OCI-LY7 (cell line): ENCODE measurements around the gene SSBP2. TPM values are rescaled to one million over a fixed set of nuclear protein-coding genes. Genes with fewer than 3 reads are reported as not detected.

Source experiments
- BruUV-seq: library from RNA; stranded (reverse); fragments of 400-500 nt; replicated peaks from 2 replicates; lab custom pipeline; 2021; lab: Mats Ljungman, UMichigan
- CTCF ChIA-PET: fragments of 300-600 bp; sonication (Branson Sonifier 250); formaldehyde crosslinking; loops from one replicate; lab custom pipeline; 2022; ENCODE audit warnings: antibody characterized with exemption; ENCODE audit not compliant: unreplicated experiment; lab: Charles Lee
- POLR2A ChIA-PET: fragments of 300-600 bp; sonication (Branson Sonifier 250); formaldehyde crosslinking; loops from one replicate; lab custom pipeline; 2022; ENCODE audit warnings: antibody characterized with exemption; lab: Charles Lee
- DNase-seq: peaks from one replicate; pipeline ENCODE4 v3.0.0-alpha.2; 2015; ENCODE audit warnings: low spot score
- H2AFZ ChIP-seq: fragments of 200-600 bp; sonication (generic), shearing (Covaris generic); 2 replicates; pipeline ENCODE4 v1.6.1; 2014; ENCODE audit warnings: mild to moderate bottlenecking, antibody characterized with exemption, low read length, moderate library complexity
- H3K27ac ChIP-seq: fragments of 200-600 bp; sonication (generic); 2 replicates; pipeline ENCODE4 v1.5.1; 2014; ENCODE audit warnings: mixed run types, low read depth, mild to moderate bottlenecking, moderate library complexity, low read length, inconsistent platforms; ENCODE audit not compliant: poor library complexity, severe bottlenecking
- H3K36me3 ChIP-seq: fragments of 200-600 bp; sonication (generic); 2 replicates; pipeline ENCODE4 v1.6.1; 2014; ENCODE audit warnings: mild to moderate bottlenecking, antibody characterized with exemption, low read length, moderate library complexity, mixed read lengths; ENCODE audit not compliant: insufficient read depth
- H3K4me1 ChIP-seq: fragments of 200-600 bp; sonication (generic); 2 replicates; pipeline ENCODE4 v1.5.1; 2014; ENCODE audit warnings: mild to moderate bottlenecking, low read length; ENCODE audit not compliant: insufficient read depth, poor library complexity, severe bottlenecking
- H3K4me2 ChIP-seq: fragments of 200-600 bp; sonication (generic); 2 replicates; pipeline ENCODE4 v1.6.1; 2014; ENCODE audit warnings: mild to moderate bottlenecking, low read length
- H3K4me3 ChIP-seq: fragments of 200-600 bp; sonication (generic); 2 replicates; pipeline ENCODE4 v1.5.1; 2014; ENCODE audit warnings: mild to moderate bottlenecking, low read depth, low read length; ENCODE audit not compliant: poor library complexity, severe bottlenecking
- H3K79me2 ChIP-seq: fragments of 200-600 bp; sonication (generic); 2 replicates; pipeline ENCODE4 v1.6.1; 2016; ENCODE audit warnings: low read depth, mild to moderate bottlenecking, low read length, moderate library complexity, mixed read lengths; ENCODE audit not compliant: insufficient read depth
- H3K9me2 ChIP-seq: fragments of 200-600 bp; sonication (generic); 2 replicates; pipeline ENCODE4 v1.6.1; 2016; ENCODE audit warnings: mild to moderate bottlenecking, low read length, mixed read lengths; ENCODE audit not compliant: insufficient read depth
- H3K9me3 ChIP-seq: fragments of 200-600 bp; sonication (generic); 2 replicates; pipeline ENCODE4 v1.6.1; 2014; ENCODE audit warnings: mild to moderate bottlenecking, mixed run types, low read length, mixed read lengths
- H4K20me1 ChIP-seq: fragments of 200-600 bp; sonication (generic); 2 replicates; pipeline ENCODE4 v1.6.1; 2014; ENCODE audit warnings: mild to moderate bottlenecking, antibody characterized with exemption, low read length, moderate library complexity, mixed read lengths; ENCODE audit not compliant: insufficient read depth
- EZH2phosphoT487 ChIP-seq: fragments of 200-600 bp; sonication (generic); IDR thresholded peaks from 2 replicates; pipeline ENCODE4 v1.6.1; 2018; ENCODE audit warnings: low read depth, borderline replicate concordance, mild to moderate bottlenecking, mixed run types, antibody characterized with exemption, low read length, moderate library complexity, mixed read lengths
- intact Hi-C: fragments of 100-400 bp; cut with micrococcal nuclease; formaldehyde crosslinking; loops from one replicate; pipeline ENCODE4 v1.10.0; 2022; ENCODE audit not compliant: unreplicated experiment
- total RNA-seq, 2 experiments: library from RNA; depleted of rRNA in 1 of 2; stranded (reverse); fragments of >200 nt in 1 of 2; shearing (Covaris generic) in 1 of 2; gene quantifications; 2 replicates each; pipeline ENCODE4 v1.2.3, GENCODE V29; 2014 to 2022
- TF ChIP-seq, protein P1 (sequence below): fragments of 200-600 bp; sonication (generic); conservative IDR thresholded peaks from 2 replicates; pipeline ENCODE4 v1.5.1; 2014; ENCODE audit warnings: mild to moderate bottlenecking, antibody characterized with exemption, low read length, moderate library complexity, mixed read lengths

SSBP2 gene
- total RNA-seq, 2 experiments from 2014 or later, result 140 to 172 TPM

DNA sequence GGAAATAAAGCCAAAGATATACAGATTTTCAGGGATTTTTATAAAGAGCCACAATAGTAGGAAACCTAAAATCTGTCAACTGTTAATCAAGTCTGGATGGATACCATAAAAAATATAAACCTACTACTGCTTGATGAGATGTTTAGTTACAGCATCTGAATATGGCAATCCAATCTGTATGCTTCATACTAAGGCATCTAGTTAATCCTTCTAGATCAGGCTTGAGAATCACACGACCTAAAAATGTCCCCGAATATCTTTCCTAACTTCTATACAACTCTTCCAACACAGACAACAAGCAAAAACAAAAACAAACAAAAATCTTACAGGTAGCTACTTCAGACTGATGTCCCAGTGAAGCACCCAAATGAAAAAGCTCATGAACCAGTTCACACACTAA lies 29.8 kb downstream of the SSBP2 start:
- intact Hi-C loops, result no loop called here
- H4K20me1 ChIP-seq, result peaks cover 71% of the 10 kb centered on the region
- TF ChIP-seq, protein P1, sequence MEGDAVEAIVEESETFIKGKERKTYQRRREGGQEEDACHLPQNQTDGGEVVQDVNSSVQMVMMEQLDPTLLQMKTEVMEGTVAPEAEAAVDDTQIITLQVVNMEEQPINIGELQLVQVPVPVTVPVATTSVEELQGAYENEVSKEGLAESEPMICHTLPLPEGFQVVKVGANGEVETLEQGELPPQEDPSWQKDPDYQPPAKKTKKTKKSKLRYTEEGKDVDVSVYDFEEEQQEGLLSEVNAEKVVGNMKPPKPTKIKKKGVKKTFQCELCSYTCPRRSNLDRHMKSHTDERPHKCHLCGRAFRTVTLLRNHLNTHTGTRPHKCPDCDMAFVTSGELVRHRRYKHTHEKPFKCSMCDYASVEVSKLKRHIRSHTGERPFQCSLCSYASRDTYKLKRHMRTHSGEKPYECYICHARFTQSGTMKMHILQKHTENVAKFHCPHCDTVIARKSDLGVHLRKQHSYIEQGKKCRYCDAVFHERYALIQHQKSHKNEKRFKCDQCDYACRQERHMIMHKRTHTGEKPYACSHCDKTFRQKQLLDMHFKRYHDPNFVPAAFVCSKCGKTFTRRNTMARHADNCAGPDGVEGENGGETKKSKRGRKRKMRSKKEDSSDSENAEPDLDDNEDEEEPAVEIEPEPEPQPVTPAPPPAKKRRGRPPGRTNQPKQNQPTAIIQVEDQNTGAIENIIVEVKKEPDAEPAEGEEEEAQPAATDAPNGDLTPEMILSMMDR, result no peak
- no peak for TF ChIP-seq EZH2phosphoT487
- no peak overlapping the region for H3K4me2 ChIP-seq
- ChIA-PET CTCF (no interaction called here), POLR2A (interaction anchor here (1.0 to 1.9 kb wide), 3 partner anchors 10 to 47 kb away, joined by 3 to 5 read pairs (median 4); no protein-coding TSS in a partner anchor)
- peaks cover 50% of the 10 kb centered on the region for H3K4me1 ChIP-seq
- peaks cover 23% of the 10 kb centered on the region for H3K36me3 ChIP-seq
- no peaks in the 10 kb centered on the region for H3K9me2 ChIP-seq
- no peak for DNase-seq
- no peak overlapping the region for H3K27ac ChIP-seq
- no peak overlapping the region for H3K4me3 ChIP-seq
- BruUV-seq, result no TSS peak
- no peak overlapping the region for H2AFZ ChIP-seq
- no peaks in the 10 kb centered on the region for H3K9me3 ChIP-seq
- peaks cover 100% of the 10 kb centered on the region for H3K79me2 ChIP-seq

DNA sequence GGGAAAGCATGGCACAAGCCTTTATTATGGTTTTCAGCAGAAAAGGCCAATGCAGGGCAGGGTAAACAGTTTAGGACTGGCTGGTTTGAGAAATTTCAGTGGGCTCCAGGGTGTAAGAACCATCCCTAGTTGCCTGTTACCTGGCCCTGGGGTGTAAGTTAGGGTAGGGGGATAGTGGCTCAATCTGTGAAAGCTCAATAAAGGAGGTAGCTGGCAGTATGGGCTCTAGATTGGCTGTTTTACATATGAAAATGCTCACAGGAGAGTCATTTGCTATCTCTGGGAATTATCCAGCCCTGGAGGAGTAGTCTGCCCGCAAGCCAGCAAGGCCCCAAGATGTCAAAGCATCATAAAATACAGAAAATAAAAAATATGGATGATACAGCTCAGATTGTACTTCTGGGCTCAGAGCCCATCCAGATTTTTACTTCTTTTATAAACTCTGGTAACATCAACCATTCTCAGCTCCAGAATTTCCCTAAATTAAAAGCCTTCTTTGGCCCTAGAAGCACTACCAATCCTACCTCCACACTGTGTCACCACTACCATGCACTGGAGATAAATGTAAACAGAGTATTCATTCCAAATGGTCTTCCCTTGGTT lies 31.1 kb downstream of the SSBP2 start:
- peaks cover 39% of the 10 kb centered on the region for H3K4me1 ChIP-seq
- no peak overlapping the region for H3K4me3 ChIP-seq
- no peak overlapping the region for H3K4me2 ChIP-seq
- no peaks in the 10 kb centered on the region for H3K9me2 ChIP-seq
- no peak overlapping the region for H2AFZ ChIP-seq
- H4K20me1 ChIP-seq, result peaks cover 65% of the 10 kb centered on the region
- H3K9me3 ChIP-seq, result peaks cover 4% of the 10 kb centered on the region; the same call in 1 of the 2 replicates
- ChIA-PET CTCF (no interaction called here), POLR2A (interaction anchor here (0.6 to 1.9 kb wide), 11 partner anchors 8 to 297 kb away, joined by 3 to 5 read pairs (median 4); no protein-coding TSS in a partner anchor)
- no peak for DNase-seq
- BruUV-seq, result no TSS peak
- TF ChIP-seq EZH2phosphoT487, result no peak
- TF ChIP-seq, protein P1, result no peak
- peaks cover 35% of the 10 kb centered on the region for H3K36me3 ChIP-seq
- intact Hi-C loops, result no loop called here
- H3K79me2 ChIP-seq, result peaks cover 100% of the 10 kb centered on the region
- no peak overlapping the region for H3K27ac ChIP-seq

DNA sequence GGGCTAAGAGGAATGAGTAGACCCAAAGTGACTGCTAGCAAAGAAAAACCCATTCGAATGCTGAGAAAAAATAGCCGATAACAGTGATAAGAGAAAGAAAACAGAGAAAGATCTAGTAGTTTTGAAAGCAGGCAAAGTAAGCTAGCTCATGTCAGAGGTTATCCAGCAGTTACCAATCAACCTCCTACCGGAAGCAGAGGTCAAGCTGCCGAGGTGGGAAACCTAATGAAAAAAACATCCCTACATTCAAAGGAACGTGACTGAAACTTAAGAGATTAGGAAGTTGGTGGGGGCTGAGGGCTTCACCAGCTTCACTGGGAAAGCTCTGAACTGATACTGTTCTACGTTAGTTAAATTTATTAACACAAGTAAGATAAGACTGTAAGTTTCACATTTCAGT lies 32.6 kb downstream of the SSBP2 start:
- H3K79me2 ChIP-seq, result peaks cover 96% of the 10 kb centered on the region
- 0 out of 2 replicates have a peak overlapping the region, but pooled peaks have one; percentile 20 for H3K4me2 ChIP-seq
- H3K4me1 ChIP-seq, result peaks cover 31% of the 10 kb centered on the region
- DNase-seq, result no peak
- intact Hi-C loops, result no loop called here
- H3K27ac ChIP-seq, result no peak overlapping the region
- no peak overlapping the region for H3K4me3 ChIP-seq
- peaks cover 54% of the 10 kb centered on the region for H4K20me1 ChIP-seq
- ChIA-PET CTCF (no interaction called here), POLR2A (interaction anchor here (0.6 to 1.3 kb wide), 6 partner anchors 9 to 1732 kb away, joined by 3 to 7 read pairs (median 3); no protein-coding TSS in a partner anchor)
- peaks cover 4% of the 10 kb centered on the region; the same call in 1 of the 2 replicates for H3K9me3 ChIP-seq
- BruUV-seq, result no TSS peak
- peaks cover 40% of the 10 kb centered on the region for H3K36me3 ChIP-seq
- no peaks in the 10 kb centered on the region for H3K9me2 ChIP-seq
- H2AFZ ChIP-seq, result no peak overlapping the region
- TF ChIP-seq, protein P1, result no peak
